C4-2B (cell line): ENCODE measurements around the gene TAGLN2.

Source experiments
- H3K27ac ChIP-seq: fragments of 450-650 bp; 2 replicates; pipeline ENCODE4 v1.5.1; 2017
- CTCF ChIP-seq: fragments of 450-650 bp; conservative IDR thresholded peaks from 2 replicates; pipeline ENCODE4 v1.5.1; 2017; ENCODE audit warnings: mild to moderate bottlenecking
- ZFX ChIP-seq: fragments of 450-650 bp; IDR thresholded peaks from 2 replicates; pipeline ENCODE4 v1.6.1; 2017

Gene TAGLN2

GRCh38 chr1:159943278-159943640 lies 18.0 kb upstream of the TAGLN2 start:
- no peak for TF ChIP-seq ZFX
- TF ChIP-seq CTCF = no peak
- no peak overlapping the region for H3K27ac ChIP-seq

- TF ChIP-seq ZFX (no peak), CTCF (no peak)
- no peak overlapping the region for H3K27ac ChIP-seq
These were observed 17.4 kb upstream of the TAGLN2 start for GRCh38 chr1:159942632-159943277.

- TF ChIP-seq ZFX (no peak), CTCF (no peak)
- H3K27ac ChIP-seq = no peak overlapping the region
These were observed 16.6 kb upstream of the TAGLN2 start for GRCh38 chr1:159941591-159942560.

GRCh38 chr1:159941141-159941540 lies 15.8 kb upstream of the TAGLN2 start:
- no peak for TF ChIP-seq CTCF
- no peak for TF ChIP-seq ZFX
- no peak overlapping the region for H3K27ac ChIP-seq

- H3K27ac ChIP-seq = no peak overlapping the region
- no peak for TF ChIP-seq ZFX
- no peak for TF ChIP-seq CTCF
These were observed 14.8 kb upstream of the TAGLN2 start for GRCh38 chr1:159940006-159940620.

GRCh38 chr1:159939678-159940002 lies 14.3 kb upstream of the TAGLN2 start:
- no peak for TF ChIP-seq CTCF
- TF ChIP-seq ZFX = no peak

More at GRCh38 chr1:159939678-159940002, 14.3 kb upstream of the TAGLN2 start:
- H3K27ac ChIP-seq = no peak overlapping the region
